SK-N-SH treated with all-trans-retinoic acid at 6 μM for 48 hours (cell line): ENCODE measurements around the gene FAM227B.

Experiments used
- ATAC-seq: fragments of 200-7000 bp; cut with Tn5 transposase; 3 replicates; pipeline ENCODE4 v1.9.1; 2020; ENCODE audit warnings: mild to moderate bottlenecking, moderate library complexity
- ARNTL ChIP-seq: fragments of 450-650 bp; formaldehyde crosslinking; IDR thresholded peaks from 2 replicates; pipeline ENCODE4 v1.5.0; 2020; ENCODE audit warnings: low read depth, mild to moderate bottlenecking, moderate library complexity, borderline replicate concordance
- BACH2 ChIP-seq: fragments of 250-450 bp; sonication (Bioruptor Pico); IDR thresholded peaks from 2 replicates; pipeline ENCODE4 v1.9.0; 2021; ENCODE audit warnings: mild to moderate bottlenecking, borderline replicate concordance
- CREB5 ChIP-seq: fragments of 250-450 bp; sonication (Bioruptor Pico); IDR thresholded peaks from 2 replicates; pipeline ENCODE4 v1.5.1; 2020; ENCODE audit warnings: low read depth, mild to moderate bottlenecking, moderate library complexity
- CSDC2 ChIP-seq: fragments of 250-450 bp; sonication (Bioruptor Pico); IDR thresholded peaks from 2 replicates; pipeline ENCODE4 v1.5.0; 2020; ENCODE audit warnings: mild to moderate bottlenecking, moderate library complexity
- CSRNP3 ChIP-seq: fragments of 250-450 bp; sonication (Bioruptor Pico); IDR thresholded peaks from 2 replicates; pipeline ENCODE4 v1.5.1; 2021; ENCODE audit warnings: mild to moderate bottlenecking, moderate library complexity
- ESRRG ChIP-seq: fragments of 250-450 bp; sonication (Bioruptor Pico); IDR thresholded peaks from 2 replicates; pipeline ENCODE4 v1.6.1; 2021; ENCODE audit warnings: mild to moderate bottlenecking
- GLIS3 ChIP-seq: fragments of 250-450 bp; sonication (Bioruptor Pico); IDR thresholded peaks from 2 replicates; pipeline ENCODE4 v1.5.0; 2020; ENCODE audit warnings: mild to moderate bottlenecking, moderate library complexity
- ISL1 ChIP-seq: fragments of 250-450 bp; sonication (Bioruptor Pico); IDR thresholded peaks from 2 replicates; pipeline ENCODE4 v2.1.2; 2022; ENCODE audit warnings: mild to moderate bottlenecking, moderate library complexity
- OSR1 ChIP-seq: fragments of 250-450 bp; sonication (Bioruptor Pico); IDR thresholded peaks from 2 replicates; pipeline ENCODE4 v1.8.0; 2022; ENCODE audit warnings: moderate library complexity, mild to moderate bottlenecking, inconsistent platforms
- PATZ1 ChIP-seq: fragments of 250-450 bp; sonication (Bioruptor Pico); IDR thresholded peaks from 2 replicates; pipeline ENCODE4 v1.8.0; 2020; ENCODE audit warnings: mild to moderate bottlenecking, moderate library complexity, borderline replicate concordance
- POU6F1 ChIP-seq: fragments of 250-450 bp; sonication (Bioruptor Pico); IDR thresholded peaks from 2 replicates; pipeline ENCODE4 v1.8.0; 2021; ENCODE audit warnings: low read depth, mild to moderate bottlenecking, moderate library complexity, borderline replicate concordance
- PPARA ChIP-seq: fragments of 250-450 bp; sonication (Bioruptor Pico); IDR thresholded peaks from 2 replicates; pipeline ENCODE4 v1.5.0; 2020; ENCODE audit warnings: mild to moderate bottlenecking, borderline replicate concordance
- RARB ChIP-seq: fragments of 250-450 bp; sonication (Bioruptor Pico); IDR thresholded peaks from 2 replicates; pipeline ENCODE4 v1.8.0; 2021; ENCODE audit warnings: mild to moderate bottlenecking, moderate library complexity
- SNAI2 ChIP-seq: fragments of 250-450 bp; sonication (Bioruptor Pico); IDR thresholded peaks from 2 replicates; pipeline ENCODE4 v1.5.0; 2020; ENCODE audit warnings: mild to moderate bottlenecking, moderate library complexity
- TCF4 ChIP-seq: fragments of 250-450 bp; sonication (Bioruptor Pico); IDR thresholded peaks from 2 replicates; pipeline ENCODE4 v1.8.0; 2021; ENCODE audit warnings: mild to moderate bottlenecking, moderate library complexity, borderline replicate concordance
- TOX ChIP-seq: fragments of 250-450 bp; sonication (Bioruptor Pico); IDR thresholded peaks from 2 replicates; pipeline ENCODE4 v1.8.0; 2021; ENCODE audit warnings: mild to moderate bottlenecking, moderate library complexity, borderline replicate concordance
- ZC3H10 ChIP-seq: fragments of 250-450 bp; sonication (Bioruptor Pico); IDR thresholded peaks from 2 replicates; pipeline ENCODE4 v1.5.1; 2021; ENCODE audit warnings: mild to moderate bottlenecking, moderate library complexity
- ZFP3 ChIP-seq: fragments of 250-450 bp; sonication (Bioruptor Pico); IDR thresholded peaks from 2 replicates; pipeline ENCODE4 v1.5.0; 2020; ENCODE audit warnings: mild to moderate bottlenecking, moderate library complexity
- ZFP30 ChIP-seq: fragments of 450-650 bp; formaldehyde crosslinking; IDR thresholded peaks from 2 replicates; pipeline ENCODE4 v1.5.0; 2022; ENCODE audit warnings: mild to moderate bottlenecking, moderate library complexity
- ZNF565 ChIP-seq: fragments of 450-650 bp; formaldehyde crosslinking; conservative IDR thresholded peaks from 2 replicates; pipeline ENCODE4 v1.5.0; 2020; ENCODE audit warnings: low read depth, mild to moderate bottlenecking, moderate library complexity
- ZNF8 ChIP-seq: fragments of 450-650 bp; formaldehyde crosslinking; IDR thresholded peaks from 2 replicates; pipeline ENCODE4 v1.5.0; 2020; ENCODE audit warnings: mild to moderate bottlenecking, moderate library complexity

Gene FAM227B

GRCh38 chr15:49383266-49383665 lies 237.4 kb downstream of the FAM227B start:
- TF ChIP-seq GLIS3, result no peak
- no peak for TF ChIP-seq ZC3H10 (CRISPR knock-in tag)
- TF ChIP-seq ISL1 (CRISPR knock-in tag), result no peak
- TF ChIP-seq ARNTL (CRISPR knock-in tag), result no peak
- TF ChIP-seq ZNF8 (CRISPR knock-in tag), result no peak
- no peak for ATAC-seq

GRCh38 chr15:49382394-49382793 lies 238.2 kb downstream of the FAM227B start:
- TF ChIP-seq CREB5 (CRISPR knock-in tag) (no peak), TOX (no peak), POU6F1 (CRISPR knock-in tag) (no peak), ZNF8 (CRISPR knock-in tag) (no peak), ESRRG (no peak), PATZ1 (CRISPR knock-in tag) (no peak), ZFP3 (CRISPR knock-in tag) (no peak), OSR1 (CRISPR knock-in tag) (no peak), CSRNP3 (CRISPR knock-in tag) (no peak), ZNF565 (CRISPR knock-in tag) (no peak)
- no peak for ATAC-seq

DNA sequence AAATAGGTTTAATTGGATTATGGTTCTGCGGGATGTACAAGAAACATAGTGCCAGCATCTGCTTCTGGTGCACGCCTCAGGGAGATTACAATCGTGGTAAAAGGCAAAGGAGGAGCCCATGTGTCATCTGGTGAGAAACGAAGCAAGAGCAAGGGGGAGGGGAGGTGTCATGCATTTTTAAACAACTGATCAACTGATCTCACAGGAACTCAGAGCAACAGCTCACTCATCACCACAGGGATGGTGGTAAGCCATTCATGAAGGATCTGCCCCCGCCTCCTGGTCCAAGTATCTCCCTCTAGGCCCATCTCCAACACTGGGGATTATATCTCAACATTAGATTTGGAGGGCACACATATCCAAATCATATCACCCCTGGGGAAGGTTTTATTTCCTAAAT lies 239.7 kb downstream of the FAM227B start:
- ATAC-seq, result no peak
- TF ChIP-seq CSDC2, result no peak
- no peak for TF ChIP-seq ZFP30 (CRISPR knock-in tag)
- TF ChIP-seq SNAI2 (CRISPR knock-in tag), result no peak
- TF ChIP-seq ZNF8 (CRISPR knock-in tag), result no peak
- TF ChIP-seq, all 23 proteins: peak for 0

DNA sequence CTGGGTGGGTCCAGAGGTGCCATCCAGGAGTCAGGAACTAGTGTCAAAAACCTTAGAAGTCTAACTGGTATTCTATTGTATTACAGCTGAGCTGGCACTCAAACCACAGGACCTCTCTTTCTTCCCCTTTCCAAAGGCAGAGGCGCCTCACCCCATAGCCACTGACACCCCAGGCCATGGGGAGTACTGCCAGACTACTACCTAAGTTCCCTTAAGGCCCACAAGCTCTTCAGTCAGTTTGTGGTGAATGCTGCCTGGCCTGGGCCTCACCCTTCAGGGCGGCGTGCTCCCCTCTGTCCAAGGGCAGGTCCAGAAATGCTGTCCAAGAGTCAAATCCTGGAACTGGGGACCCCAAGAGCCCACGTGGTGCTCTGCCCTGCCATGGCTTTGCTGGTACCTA lies 240.6 kb downstream of the FAM227B start:
- ATAC-seq, result no peak
- TF ChIP-seq TCF4 (CRISPR knock-in tag) (no peak), POU6F1 (CRISPR knock-in tag) (no peak), CREB5 (CRISPR knock-in tag) (no peak), CSRNP3 (CRISPR knock-in tag) (no peak), OSR1 (CRISPR knock-in tag) (no peak), TOX (no peak), RARB (CRISPR knock-in tag) (no peak), ZC3H10 (CRISPR knock-in tag) (no peak), PPARA (CRISPR knock-in tag) (no peak), ZFP30 (CRISPR knock-in tag) (no peak), SNAI2 (CRISPR knock-in tag) (no peak), BACH2 (CRISPR knock-in tag) (no peak), ESRRG (no peak), GLIS3 (no peak), ZFP3 (CRISPR knock-in tag) (no peak)
